ENCODE measurements around the gene HOATZ. TPM values are rescaled to one million over a fixed set of nuclear protein-coding genes. Genes with fewer than 3 reads are reported as not detected.

Gene HOATZ
- total and polyA plus RNA-seq, 5 experiments from 2014 or later, result not detected

DNA sequence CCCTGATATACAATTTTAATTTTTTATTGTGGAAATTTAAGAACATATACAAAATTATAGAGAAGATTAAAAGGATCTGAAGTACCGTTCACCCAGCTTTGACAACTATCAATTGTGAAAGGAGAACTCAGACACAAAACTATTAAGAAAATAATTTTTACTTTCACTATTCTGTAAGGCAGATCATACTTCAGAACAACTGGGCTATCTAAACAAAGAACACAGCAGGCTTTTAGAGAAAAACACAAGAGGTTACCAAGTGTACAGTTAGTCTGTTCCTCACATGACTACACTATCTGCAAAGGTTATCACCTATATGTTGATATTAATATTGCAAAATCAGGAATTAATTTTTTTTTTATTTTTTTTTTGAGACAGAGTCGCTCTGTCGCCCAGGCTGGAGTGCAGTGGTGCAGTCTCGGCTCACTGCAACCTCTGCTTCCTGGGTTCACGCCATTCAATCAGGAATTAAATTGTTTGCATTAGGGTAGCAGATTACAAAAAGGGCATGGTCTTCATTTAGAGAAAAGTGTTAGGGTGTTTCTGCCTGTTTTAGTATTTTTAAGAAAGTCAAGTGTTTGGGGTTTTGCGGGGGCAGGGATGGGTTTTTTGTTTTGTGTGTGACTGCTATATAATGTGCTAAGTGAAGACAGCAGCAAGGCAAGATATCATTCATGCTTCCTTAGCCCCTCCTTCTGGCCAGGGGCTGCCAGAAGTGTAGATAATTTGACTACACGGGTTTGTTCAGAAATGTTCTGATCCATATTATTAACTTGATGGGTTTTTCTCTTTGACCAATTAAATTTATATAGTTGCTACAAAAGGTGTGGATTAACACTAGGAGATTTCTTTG, 60.0 kb downstream of the HOATZ start:
- ATAC-seq, result peak; percentile 55 to 71

GRCh38 chr11:111575740-111576139, 61.2 kb downstream of the HOATZ start:
- peaks cover 0 to 17% (median 4%) of the 10 kb centered on the region in 5 donors for H3K27me3 Mint-ChIP-seq
- ATAC-seq (no peak), DNase-seq (no peak)
- POLR2A ChIA-PET, result no interaction called here
- no peak overlapping the region for H3K4me3 Mint-ChIP-seq
- H3K4me1 Mint-ChIP-seq, result peaks cover 0 to 5% (median 0%) of the 10 kb centered on the region in 4 donors
- no peaks in the 10 kb centered on the region for H3K36me3 Mint-ChIP-seq
- no peaks in the 10 kb centered on the region for H3K9me3 Mint-ChIP-seq
- H3K27ac Mint-ChIP-seq, result no peak overlapping the region

More for the DNA sequence above, 60.0 kb downstream of the HOATZ start:
- POLR2A ChIA-PET, result no interaction called here
- Mint-ChIP-seq H3K4me3 (peak overlapping the region; percentile 31 to 77 (median 64)), H3K27me3 (peaks cover 0 to 17% (median 5%) of the 10 kb centered on the region in 5 donors), H3K4me1 (peaks cover 0 to 5% (median 0%) of the 10 kb centered on the region in 4 donors), H3K9me3 (no peaks in the 10 kb centered on the region), H3K27ac (peak overlapping the region in 6 of 10 donors; percentile 7 to 63 (median 32)), H3K36me3 (no peaks in the 10 kb centered on the region)
- DNase-seq, result peak in 1 of 10 donors; percentile 11

- H3K27me3 Mint-ChIP-seq, result peaks cover 0 to 5% (median 0%) of the 10 kb centered on the region in 5 donors
- H3K4me3 Mint-ChIP-seq, result no peak overlapping the region
- POLR2A ChIA-PET, result no interaction called here
- no peaks in the 10 kb centered on the region for H3K36me3 Mint-ChIP-seq
- H3K27ac Mint-ChIP-seq, result peak overlapping the region in 1 of 10 donors; percentile 40
- DNase-seq (no peak), ATAC-seq (no peak)
- no peaks in the 10 kb centered on the region for H3K9me3 Mint-ChIP-seq
- H3K4me1 Mint-ChIP-seq, result peaks cover 0 to 5% (median 0%) of the 10 kb centered on the region in 4 donors
Measured at GRCh38 chr11:111577821-111578220, 63.2 kb downstream of the HOATZ start.

GRCh38 chr11:111581341-111581740, 66.8 kb downstream of the HOATZ start:
- no peak for ATAC-seq
- POLR2A ChIA-PET, result no interaction called here

GRCh38 chr11:111582163-111582562, 67.6 kb downstream of the HOATZ start:
- POLR2A ChIA-PET, result no interaction called here
- H3K4me1 Mint-ChIP-seq, result peaks cover 0 to 4% (median 0%) of the 10 kb centered on the region in 4 donors
- H3K4me3 Mint-ChIP-seq, result no peak overlapping the region
- H3K36me3 Mint-ChIP-seq, result no peaks in the 10 kb centered on the region
- no peak for DNase-seq
- no peak for ATAC-seq
- H3K9me3 Mint-ChIP-seq, result no peaks in the 10 kb centered on the region
- H3K27ac Mint-ChIP-seq, result no peak overlapping the region
- H3K27me3 Mint-ChIP-seq, result peaks cover 0 to 3% (median 0%) of the 10 kb centered on the region in 5 donors

More at GRCh38 chr11:111581341-111581740, 66.8 kb downstream of the HOATZ start:
- Mint-ChIP-seq H3K4me3 (no peak overlapping the region), H3K27ac (no peak overlapping the region), H3K27me3 (peaks cover 0 to 3% (median 0%) of the 10 kb centered on the region in 5 donors), H3K9me3 (no peaks in the 10 kb centered on the region), H3K4me1 (peaks cover 0 to 4% (median 0%) of the 10 kb centered on the region in 4 donors), H3K36me3 (no peaks in the 10 kb centered on the region)
- DNase-seq, result no peak

- Mint-ChIP-seq H3K4me1 (peaks cover 0 to 4% (median 0%) of the 10 kb centered on the region in 4 donors), H3K9me3 (no peaks in the 10 kb centered on the region), H3K27ac (no peak overlapping the region), H3K4me3 (no peak overlapping the region), H3K36me3 (no peaks in the 10 kb centered on the region), H3K27me3 (peaks cover 0 to 3% (median 0%) of the 10 kb centered on the region in 5 donors)
- POLR2A ChIA-PET, result interaction anchor here (0.5 kb wide), 1 partner anchor 1656 kb away, joined by 4 read pairs; no protein-coding TSS in a partner anchor
- ATAC-seq (no peak), DNase-seq (no peak)
Measured at GRCh38 chr11:111582881-111583280, 68.3 kb downstream of the HOATZ start.

- Mint-ChIP-seq H3K27ac (peak overlapping the region in 1 of 10 donors; percentile 2), H3K9me3 (no peaks in the 10 kb centered on the region), H3K4me3 (no peak overlapping the region), H3K4me1 (peaks cover 0 to 4% (median 0%) of the 10 kb centered on the region in 4 donors), H3K27me3 (peaks cover 0 to 4% (median 0%) of the 10 kb centered on the region in 5 donors), H3K36me3 (no peaks in the 10 kb centered on the region)
- ATAC-seq (no peak), DNase-seq (no peak)
- POLR2A ChIA-PET, result no interaction called here
Measured at GRCh38 chr11:111585371-111585770, 70.8 kb downstream of the HOATZ start.

- ATAC-seq, result peak; percentile 65 to 70
- Mint-ChIP-seq H3K9me3 (no peaks in the 10 kb centered on the region), H3K27me3 (peaks cover 0 to 4% (median 0%) of the 10 kb centered on the region in 5 donors), H3K4me3 (no peak overlapping the region), H3K4me1 (peaks cover 0 to 4% (median 0%) of the 10 kb centered on the region in 4 donors), H3K27ac (no peak overlapping the region), H3K36me3 (no peaks in the 10 kb centered on the region)
- POLR2A ChIA-PET, result no interaction called here
- DNase-seq, result peak; percentile 13 to 79 (median 54)
Measured at GRCh38 chr11:111586388-111586831, 71.8 kb downstream of the HOATZ start.

Small RNAs within 50 kb of the gene (microRNA-seq; reads per million reads assigned to microRNA genes)
- gene MIR34B (ENCODE audit: borderline microRNAs expressed), result 1.7 reads per million
- gene MIR34C (ENCODE audit: borderline microRNAs expressed), result 1.0 reads per million

Other genes starting within 250 kb of the HOATZ start
- gene POU2AF3, start 216.2 kb upstream of the HOATZ start, total RNA-seq, result not detected
- not detected for gene POU2AF3, start 216.2 kb upstream of the HOATZ start, polyA plus RNA-seq
- 1 to 10 TPM; 4.4 to 7.2 TPM for gene POU2AF1, start 135.5 kb upstream of the HOATZ start, total RNA-seq
- under 1 TPM; 0.12 to 0.41 (median 0.24) TPM for gene POU2AF1, start 135.5 kb upstream of the HOATZ start, polyA plus RNA-seq
- not detected for gene BTG4, start 2.4 kb upstream of the HOATZ start, total RNA-seq
- gene BTG4, start 2.4 kb upstream of the HOATZ start, polyA plus RNA-seq, result not detected
- gene LAYN, start 25.9 kb downstream of the HOATZ start, total RNA-seq, result 1 to 10 TPM; 1.2 to 1.4 TPM
- gene LAYN, start 25.9 kb downstream of the HOATZ start, polyA plus RNA-seq, result 1 to 10 TPM in 2 of 3 donors, under 1 TPM in 1; 0.45 to 1.6 (median 1.4) TPM
- gene SIK2, start 87.7 kb downstream of the HOATZ start, total RNA-seq, result 10 to 100 TPM; 11.1 to 11.6 TPM
- under 1 TPM; 0.14 to 0.33 (median 0.16) TPM for gene SIK2, start 87.7 kb downstream of the HOATZ start, polyA plus RNA-seq

Data from naive thymus-derived CD8-positive, alpha-beta T cell (primary cell).